GM23248 (cell line): ENCODE results near the gene EMD. TPM values are rescaled to one million over a fixed set of nuclear protein-coding genes. Genes with fewer than 3 reads are reported as not detected.
A peak's percentile ranks its signal among the peaks of the same experiment; 100 is the strongest.

Experiments used
- DNase-seq: peaks from one replicate; pipeline ENCODE4 v3.0.0-alpha.2; 2015
- H2AFZ ChIP-seq: fragments of 200-600 bp; sonication (generic); 2 replicates; pipeline ENCODE4 v1.6.1; 2016; ENCODE audit warnings: antibody characterized with exemption
- H3F3A ChIP-seq: fragments of 200-600 bp; sonication (generic); 2 replicates; pipeline ENCODE4 v1.6.1; 2016; ENCODE audit warnings: mild to moderate bottlenecking, antibody characterized with exemption, mixed run types; ENCODE audit not compliant: insufficient read depth
- H3K27ac ChIP-seq: fragments of 200-600 bp; sonication (generic); 2 replicates; pipeline ENCODE4 v1.5.1; 2016; ENCODE audit warnings: mild to moderate bottlenecking
- H3K27me3 ChIP-seq: fragments of 200-600 bp; sonication (generic); replicated peaks from 2 replicates; pipeline ENCODE4 v1.6.1; 2016; ENCODE audit warnings: mild to moderate bottlenecking; ENCODE audit not compliant: insufficient read depth
- H3K36me3 ChIP-seq: fragments of 200-600 bp; sonication (generic); 2 replicates; pipeline ENCODE4 v1.6.1; 2016; ENCODE audit warnings: low read depth, mild to moderate bottlenecking
- H3K4me1 ChIP-seq: fragments of 200-600 bp; sonication (generic); 2 replicates; pipeline ENCODE4 v1.6.1; 2016; ENCODE audit warnings: mild to moderate bottlenecking; ENCODE audit not compliant: insufficient read depth
- H3K4me2 ChIP-seq: fragments of 200-600 bp; sonication (generic); one replicate; pipeline ENCODE4 v1.6.1; 2016; ENCODE audit warnings: mild to moderate bottlenecking; ENCODE audit not compliant: unreplicated experiment
- H3K4me3 ChIP-seq: fragments of 200-600 bp; sonication (generic); 2 replicates; pipeline ENCODE4 v1.5.1; 2016; ENCODE audit warnings: mild to moderate bottlenecking
- H3K79me2 ChIP-seq: fragments of 200-600 bp; sonication (generic); 2 replicates; pipeline ENCODE4 v1.6.1; 2016; ENCODE audit warnings: mild to moderate bottlenecking; ENCODE audit not compliant: insufficient read depth
- H3K9ac ChIP-seq: fragments of 200-600 bp; sonication (generic); 2 replicates; pipeline ENCODE4 v1.6.1; 2016; ENCODE audit warnings: mild to moderate bottlenecking
- H3K9me2 ChIP-seq: fragments of 200-600 bp; sonication (generic); 2 replicates; pipeline ENCODE4 v1.6.1; 2016; ENCODE audit warnings: mixed run types, mild to moderate bottlenecking, moderate library complexity; ENCODE audit not compliant: insufficient read depth
- H3K9me3 ChIP-seq: fragments of 200-600 bp; sonication (generic); one replicate; pipeline ENCODE4 v1.6.1; 2017; ENCODE audit warnings: low read depth
- H4K20me1 ChIP-seq: fragments of 200-600 bp; sonication (generic); 2 replicates; pipeline ENCODE4 v1.6.0; 2016; ENCODE audit not compliant: insufficient read depth
- EZH2 ChIP-seq: fragments of 200-600 bp; sonication (generic); IDR thresholded peaks from 2 replicates; pipeline ENCODE4 v1.6.1; 2018; ENCODE audit warnings: antibody characterized with exemption, mild to moderate bottlenecking; ENCODE audit not compliant: insufficient read depth, poor library complexity, severe bottlenecking
- EZH2phosphoT487 ChIP-seq: fragments of 200-600 bp; sonication (generic); IDR thresholded peaks from 2 replicates; pipeline ENCODE4 v1.6.1; 2018; ENCODE audit warnings: antibody characterized with exemption, moderate library complexity, mild to moderate bottlenecking, low read depth; ENCODE audit not compliant: insufficient read depth
- WGBS, 2 experiments: methylation state at CpG; one replicate each; pipeline ENCODE4 v1.1.6; 2015 to 2017; ENCODE audit warnings: low lambda C conversion rate in 2 of 2, low coverage in 1 of 2; ENCODE audit errors: missing lambda C conversion rate in 2 of 2; 5-methylcytosine and 5-hydroxymethylcytosine counted together
- in situ Hi-C: fragments of 300-500 bp; cut with MboI; formaldehyde crosslinking; loops from 2 replicates; pipeline ENCODE4 v1.15.0; 2020
- polyA plus RNA-seq: library from polyadenylated mRNA; unstranded; fragments of >200 nt; fragmentation: Nextera tagmentation; extraction: Ambion mirVana; gene quantifications from 2 replicates; pipeline ENCODE4 v1.2.1, GENCODE V29; 2016
- total RNA-seq: library from RNA; depleted of rRNA; stranded (reverse); fragments of >200 nt; shearing (Covaris generic); gene quantifications from 2 replicates; pipeline ENCODE4 v1.2.3, GENCODE V29; 2014

EMD gene
- total and polyA plus RNA-seq, 2 experiments from 2014 or later: 39.7 to 96.0 TPM

DNA sequence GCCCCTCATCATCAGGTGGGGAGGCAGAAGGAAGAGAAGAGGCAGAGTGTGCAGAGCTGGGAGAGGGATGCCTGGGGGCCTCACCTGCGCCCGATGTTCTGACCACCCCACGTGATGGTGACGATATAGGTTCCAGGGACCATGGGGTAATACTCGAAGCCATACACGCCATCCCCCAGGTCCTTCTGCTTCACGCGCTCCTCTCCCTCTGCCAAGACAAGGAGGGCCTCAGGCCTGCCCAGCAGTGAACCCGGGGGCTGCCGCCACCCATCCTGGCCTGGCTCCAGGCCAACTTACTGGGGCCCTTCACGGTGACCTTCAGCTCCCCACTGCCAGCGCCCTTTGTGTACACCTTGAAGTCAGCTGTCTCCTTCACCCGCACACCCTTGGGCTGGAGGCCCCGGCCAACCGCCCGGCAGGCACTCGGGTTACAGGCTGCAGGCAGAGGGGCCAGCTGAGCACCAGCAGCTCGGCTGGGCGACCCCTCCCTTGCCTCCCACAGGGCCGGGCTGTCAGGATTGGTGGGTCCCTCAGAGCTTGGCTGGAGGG is 14.0 kb upstream of the EMD start:
- Histone ChIP-seq H3F3A (peaks cover 33% of the 10 kb centered on the region), H3K4me1 (0 out of 2 replicates have a peak, but pooled peaks cover 9% of the 10 kb centered on the region), H3K4me2 (no peak overlapping the region), H3K4me3 (no peak overlapping the region), H3K36me3 (peaks cover 9% of the 10 kb centered on the region; the same call in 1 of the 2 replicates), H3K9ac (no peak overlapping the region), H3K9me3 (no peaks in the 10 kb centered on the region), H3K27ac (no peak overlapping the region), H2AFZ (no peak overlapping the region), H3K27me3 (no peaks in the 10 kb centered on the region), H3K9me2 (no peaks in the 10 kb centered on the region), H4K20me1 (no peaks in the 10 kb centered on the region), H3K79me2 (peaks cover 92% of the 10 kb centered on the region)
- in situ Hi-C loops: no loop called here
- no peak for DNase-seq
- WGBS, 2 experiments: 77 to 85% methylated on average over 6 to 11 of the region's 20 CpGs
- TF ChIP-seq EZH2phosphoT487: no peak
- no peak for TF ChIP-seq EZH2

DNA sequence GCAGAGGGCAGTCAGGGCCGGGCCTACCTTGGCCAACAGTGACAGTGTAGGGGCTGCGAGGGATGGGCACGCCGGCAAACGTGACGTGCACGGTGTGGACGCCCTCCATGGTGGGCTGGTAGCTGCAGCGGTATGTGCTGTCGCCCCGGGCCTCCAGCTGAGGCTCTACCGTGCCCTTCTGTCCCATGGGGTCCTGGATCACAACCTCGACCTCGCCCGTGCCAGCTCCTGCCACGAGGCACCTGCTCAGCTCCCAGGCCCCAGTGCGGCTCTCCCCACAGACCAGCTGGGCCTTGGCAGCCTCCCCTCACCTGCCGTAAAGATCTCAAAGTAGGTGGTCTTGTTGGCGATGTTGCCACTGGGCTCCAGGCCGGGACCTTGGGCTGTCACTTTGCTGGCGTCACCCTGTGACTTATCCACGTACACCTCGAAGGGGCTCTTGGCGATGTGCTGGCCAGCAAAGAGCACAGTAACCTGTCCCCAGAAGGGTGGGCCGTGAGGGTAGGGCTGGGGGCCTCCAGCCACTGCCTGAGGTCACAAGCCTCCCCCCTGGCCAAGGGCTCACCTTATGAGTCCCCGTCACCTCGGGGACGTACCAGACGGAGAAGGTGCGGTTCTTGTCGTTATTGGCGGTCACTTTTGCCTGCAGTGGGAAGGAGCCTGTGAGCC is 13.0 kb upstream of the EMD start:
- no peak for DNase-seq
- peak overlapping the region; percentile 97; the same call in 1 of the 2 replicates for H3K9ac ChIP-seq
- H3K79me2 ChIP-seq: peaks cover 94% of the 10 kb centered on the region
- peaks cover 4% of the 10 kb centered on the region; the same call in 1 of the 2 replicates for H3K36me3 ChIP-seq
- H3F3A ChIP-seq: peaks cover 32% of the 10 kb centered on the region
- in situ Hi-C loops: no loop called here
- no peak for TF ChIP-seq EZH2
- TF ChIP-seq EZH2phosphoT487: no peak
- no peaks in the 10 kb centered on the region for H4K20me1 ChIP-seq
- no peak overlapping the region for H3K4me2 ChIP-seq
- no peak overlapping the region for H3K4me3 ChIP-seq
- H3K4me1 ChIP-seq: 0 out of 2 replicates have a peak, but pooled peaks cover 9% of the 10 kb centered on the region
- 93 to 95% methylated on average over 10 of the region's 32 CpGs for WGBS, 2 experiments
- no peaks in the 10 kb centered on the region for H3K27me3 ChIP-seq
- no peaks in the 10 kb centered on the region for H3K9me2 ChIP-seq
- no peak overlapping the region for H2AFZ ChIP-seq
- no peaks in the 10 kb centered on the region for H3K9me3 ChIP-seq
- peak overlapping the region; percentile 98 for H3K27ac ChIP-seq

GRCh38 chrX:154366666-154367055 is 12.4 kb upstream of the EMD start:
- no peaks in the 10 kb centered on the region for H4K20me1 ChIP-seq
- peaks cover 4% of the 10 kb centered on the region; the same call in 1 of the 2 replicates for H3K36me3 ChIP-seq
- in situ Hi-C loops: no loop called here
- peaks cover 88% of the 10 kb centered on the region for H3K79me2 ChIP-seq
- no peaks in the 10 kb centered on the region for H3K27me3 ChIP-seq
- TF ChIP-seq EZH2phosphoT487: no peak
- TF ChIP-seq EZH2: no peak
- H3F3A ChIP-seq: peaks cover 27% of the 10 kb centered on the region
- no peaks in the 10 kb centered on the region for H3K9me2 ChIP-seq
- H3K4me1 ChIP-seq: 0 out of 2 replicates have a peak, but pooled peaks cover 9% of the 10 kb centered on the region
- H3K4me2 ChIP-seq: no peak overlapping the region
- H3K4me3 ChIP-seq: peak overlapping the region; percentile 26; the same call in 1 of the 2 replicates
- H3K9ac ChIP-seq: peak overlapping the region; percentile 97
- no peaks in the 10 kb centered on the region for H3K9me3 ChIP-seq
- H3K27ac ChIP-seq: peak overlapping the region; percentile 98
- no peak overlapping the region for H2AFZ ChIP-seq
- DNase-seq: peak; percentile 34
- WGBS, 2 experiments: 42 to 55% methylated on average over 5 to 6 of the region's 11 CpGs

GRCh38 chrX:154367474-154368308 is 11.4 kb upstream of the EMD start:
- Histone ChIP-seq H3K36me3 (peaks cover 4% of the 10 kb centered on the region; the same call in 1 of the 2 replicates), H3K9me2 (no peaks in the 10 kb centered on the region), H3K27me3 (no peaks in the 10 kb centered on the region), H3K4me2 (peak overlapping the region; percentile 73), H2AFZ (no peak overlapping the region), H3K9ac (peak overlapping the region; percentile 97), H3K4me1 (0 out of 2 replicates have a peak, but pooled peaks cover 9% of the 10 kb centered on the region), H3K79me2 (peaks cover 78% of the 10 kb centered on the region), H3K9me3 (no peaks in the 10 kb centered on the region), H3K27ac (peak overlapping the region; percentile 98), H3F3A (peaks cover 20% of the 10 kb centered on the region), H3K4me3 (peak overlapping the region; percentile 92), H4K20me1 (no peaks in the 10 kb centered on the region)
- TF ChIP-seq EZH2: no peak
- TF ChIP-seq EZH2phosphoT487: no peak
- in situ Hi-C loops: no loop called here
- 49 to 75% methylated on average over 10 to 17 of the region's 31 CpGs for WGBS, 2 experiments
- no peak for DNase-seq
